HG03060 (cell line): ENCODE data around the gene JAK3.
"Not testable (repeated sequence)": the region's sequence is repeated elsewhere in the genome, so short reads cannot be mapped to it uniquely, and the experiment has no call there.

Source experiments
- ATAC-seq: cut with Tn5 transposase; IDR thresholded peaks from one replicate; pipeline ENCODE4 v1.9.1; 2021; ENCODE audit warnings: low read depth, moderate number of reproducible peaks; ENCODE audit not compliant: unreplicated experiment

Gene JAK3

DNA sequence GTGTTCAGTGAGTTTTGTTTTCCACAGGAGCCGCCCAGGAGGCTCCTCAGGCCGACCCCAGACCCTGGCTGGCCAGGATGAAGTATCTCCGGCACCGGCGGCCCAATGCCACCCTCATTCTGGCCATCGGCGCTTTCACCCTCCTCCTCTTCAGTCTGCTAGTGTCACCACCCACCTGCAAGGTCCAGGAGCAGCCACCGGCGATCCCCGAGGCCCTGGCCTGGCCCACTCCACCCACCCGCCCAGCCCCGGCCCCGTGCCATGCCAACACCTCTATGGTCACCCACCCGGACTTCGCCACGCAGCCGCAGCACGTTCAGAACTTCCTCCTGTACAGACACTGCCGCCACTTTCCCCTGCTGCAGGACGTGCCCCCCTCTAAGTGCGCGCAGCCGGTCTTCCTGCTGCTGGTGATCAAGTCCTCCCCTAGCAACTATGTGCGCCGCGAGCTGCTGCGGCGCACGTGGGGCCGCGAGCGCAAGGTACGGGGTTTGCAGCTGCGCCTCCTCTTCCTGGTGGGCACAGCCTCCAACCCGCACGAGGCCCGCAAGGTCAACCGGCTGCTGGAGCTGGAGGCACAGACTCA is 40.0 kb downstream of the JAK3 start:
- no peak for ATAC-seq

DNA sequence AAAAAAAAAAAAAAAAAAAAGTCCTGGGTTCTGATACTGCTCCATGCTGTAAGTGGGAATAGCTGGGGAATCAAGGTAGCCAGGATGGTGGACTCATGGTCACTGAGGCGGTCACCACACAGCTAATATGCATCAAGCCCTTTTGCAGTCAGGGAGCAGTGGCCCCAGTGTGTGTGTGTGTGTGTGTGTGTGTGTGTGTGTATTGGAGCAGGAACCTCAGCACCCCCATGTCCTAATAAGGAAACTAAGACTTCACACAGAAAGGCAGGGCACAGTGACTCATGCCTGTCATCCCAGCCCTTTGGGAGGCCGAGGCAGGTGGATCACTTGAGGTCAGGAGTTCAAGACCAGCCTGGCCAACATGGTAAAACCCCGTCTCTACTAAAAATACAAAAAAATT is 40.8 kb downstream of the JAK3 start:
- no peak for ATAC-seq

GRCh38 chr19:17805427-17805826 is 42.4 kb downstream of the JAK3 start:
- ATAC-seq = no peak

DNA sequence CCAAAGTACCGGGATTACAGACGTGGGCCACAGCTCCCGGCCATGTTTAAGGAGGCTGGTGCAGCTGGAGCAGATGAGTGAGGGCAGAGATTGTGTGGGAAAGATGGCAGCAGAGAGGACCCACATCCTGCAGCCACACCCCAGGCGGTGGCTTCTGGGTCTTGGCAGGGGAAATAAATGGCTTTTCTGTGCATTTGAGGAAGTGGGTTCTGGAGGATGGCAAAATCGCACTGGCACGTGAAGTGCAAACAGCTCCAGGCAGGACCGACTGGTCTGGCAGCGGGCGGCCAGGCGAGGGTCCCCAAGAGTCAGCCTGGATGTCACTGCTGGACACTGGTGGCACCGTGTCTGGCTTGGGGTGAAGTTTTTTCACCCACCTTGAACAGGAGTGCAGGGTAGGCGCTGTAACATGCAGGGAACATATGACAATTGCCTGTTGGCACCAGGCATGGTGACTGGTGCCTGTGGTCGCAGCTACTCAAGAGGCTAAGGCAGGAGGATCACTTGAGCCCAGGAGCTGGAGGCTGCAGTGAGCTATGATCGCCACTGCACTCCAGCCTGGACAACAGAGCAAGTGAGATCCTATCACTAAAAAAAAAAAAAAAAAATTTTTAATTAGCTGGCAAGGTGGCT is 44.4 kb downstream of the JAK3 start:
- ATAC-seq = no peak

DNA sequence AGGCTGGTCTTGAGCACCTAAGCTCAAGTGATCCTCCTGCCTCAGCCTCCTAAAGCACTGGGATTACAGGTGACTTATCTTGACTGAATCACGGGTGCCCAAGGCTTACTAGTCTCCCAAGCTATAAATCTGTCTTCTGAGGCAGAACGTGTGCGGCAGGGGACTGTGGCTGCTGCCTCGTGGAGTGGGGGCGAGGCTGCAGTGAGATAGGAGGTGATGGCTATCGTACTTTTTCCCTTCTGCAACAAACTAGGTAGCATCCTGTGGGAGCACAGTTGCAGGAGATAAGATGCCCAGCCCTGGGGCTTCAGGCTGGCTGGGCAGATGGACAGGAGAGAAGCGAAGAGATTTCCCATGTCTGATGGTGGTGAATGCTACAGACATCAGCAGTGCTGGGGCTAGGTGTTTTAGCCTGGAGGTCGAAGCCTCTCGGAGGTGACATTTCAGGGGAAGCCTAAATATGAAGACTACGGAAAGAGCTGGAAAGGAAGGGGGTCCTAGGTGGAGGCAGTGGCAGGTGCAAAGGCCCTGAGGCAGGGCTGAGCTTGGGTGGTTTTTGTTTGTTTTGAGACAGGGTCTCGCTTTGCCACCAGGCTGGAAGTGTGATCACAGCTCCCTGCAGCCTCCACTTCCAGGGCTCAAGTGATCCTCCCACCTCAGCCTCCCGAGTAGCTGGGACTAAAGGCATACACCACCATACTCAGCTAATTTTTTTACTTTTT is 45.5 kb downstream of the JAK3 start:
- no peak for ATAC-seq

DNA sequence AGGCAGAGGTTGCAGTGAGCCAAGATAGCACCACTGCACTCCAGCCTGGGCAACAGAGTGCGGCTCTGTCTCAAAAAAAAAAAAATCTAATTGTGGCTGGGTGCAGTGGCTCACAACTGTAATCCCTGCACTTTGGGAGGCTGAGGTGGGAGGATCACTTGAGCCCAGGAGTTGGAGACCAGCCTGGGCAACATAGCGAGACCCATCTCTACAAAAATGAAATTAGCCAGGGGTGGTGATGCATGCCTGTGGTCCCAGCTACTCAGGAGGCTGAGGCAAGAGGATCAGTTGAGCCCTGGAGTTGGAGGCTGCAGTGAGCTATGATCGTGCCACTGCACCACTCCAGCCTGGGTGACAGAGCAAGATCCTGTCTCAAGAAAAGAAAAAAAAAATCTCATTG is 49.2 kb downstream of the JAK3 start:
- not testable (repeated sequence) for ATAC-seq

DNA sequence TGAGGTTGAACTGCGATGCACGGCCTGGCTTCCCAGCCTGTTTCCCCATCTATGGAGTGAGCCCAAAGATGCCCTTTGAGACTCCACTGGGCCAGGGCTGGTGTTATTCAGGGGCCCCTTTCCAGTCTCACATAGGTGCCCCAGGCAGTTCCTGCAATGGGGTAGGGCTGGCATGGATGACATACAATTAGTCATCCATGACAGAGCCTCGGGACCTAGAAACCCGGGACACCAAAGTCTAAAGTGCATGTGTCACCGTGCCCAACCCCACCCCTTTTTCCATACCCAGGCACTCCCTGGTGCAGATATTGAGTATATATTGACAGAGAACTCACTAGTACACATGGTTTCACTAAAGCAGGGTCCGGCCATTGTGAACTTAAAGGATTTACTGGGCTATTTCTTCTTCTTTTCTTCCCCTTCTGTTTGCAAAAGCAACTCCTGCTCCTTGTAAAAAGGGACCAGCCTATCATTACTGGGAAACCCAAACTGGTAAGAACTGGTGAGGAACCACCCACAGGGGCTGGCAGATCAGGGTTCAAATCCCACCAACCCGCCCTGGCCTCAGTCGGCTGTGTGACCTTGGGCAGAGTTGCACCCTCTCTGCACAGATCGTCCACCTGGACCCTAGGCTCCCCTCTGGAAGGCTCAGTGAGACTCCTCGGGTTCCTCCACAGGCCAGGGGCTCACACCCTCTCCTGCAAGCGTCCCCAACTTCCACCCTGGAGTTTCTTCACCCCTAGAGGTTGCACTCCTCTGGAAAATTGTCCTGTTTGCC is 50.2 kb downstream of the JAK3 start:
- no peak for ATAC-seq

DNA sequence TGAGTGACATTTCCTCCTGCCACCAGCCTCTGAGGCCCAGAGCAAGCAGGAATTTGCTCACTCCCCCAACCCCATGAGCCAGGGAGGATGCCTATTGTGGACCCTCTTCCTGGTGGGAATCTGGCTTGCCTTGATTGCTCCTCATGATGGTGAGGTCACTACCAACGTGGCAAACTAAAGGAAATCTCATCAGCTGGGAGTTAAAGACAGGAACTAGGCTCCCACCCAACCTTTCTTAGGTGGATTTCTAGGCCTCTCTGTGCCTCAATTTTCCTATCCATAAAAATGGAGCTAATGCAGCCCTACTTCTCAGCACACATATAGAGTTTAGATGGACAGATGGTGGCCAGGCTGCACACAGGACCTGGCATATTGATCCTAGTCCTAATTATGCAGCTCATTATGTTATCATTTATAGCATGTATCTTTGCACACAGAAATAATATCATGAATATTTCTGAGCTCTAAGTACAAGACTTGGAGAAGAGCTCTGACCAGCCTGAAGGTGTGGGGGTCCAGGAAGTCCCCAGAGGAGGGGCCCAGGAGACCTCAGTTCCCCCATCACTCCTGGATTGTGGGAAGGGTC is 50.9 kb downstream of the JAK3 start:
- ATAC-seq = no peak

- no peak for ATAC-seq
Measured at GRCh38 chr19:17796013-17796837, 51.6 kb downstream of the JAK3 start.

DNA sequence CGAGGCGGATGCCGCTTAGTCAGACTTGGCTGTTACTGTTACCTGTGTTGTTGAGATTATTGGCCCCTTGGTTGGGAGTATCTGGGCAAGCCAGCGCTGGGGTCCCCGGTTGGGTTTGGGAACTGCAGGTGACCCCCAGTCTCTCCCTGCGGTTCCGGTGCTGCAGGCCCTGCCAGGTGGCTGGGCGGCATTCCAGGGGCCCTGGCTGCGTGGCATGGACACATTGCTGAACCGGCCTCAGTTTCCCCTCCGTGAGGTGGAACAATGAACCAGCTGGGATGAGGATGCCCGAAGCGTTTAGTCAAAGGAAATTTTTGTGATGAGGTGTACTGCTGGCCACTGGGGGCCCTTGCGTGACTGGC is 52.3 kb downstream of the JAK3 start:
- no peak for ATAC-seq

- ATAC-seq = no peak
Measured at GRCh38 chr19:17794731-17795494, 52.9 kb downstream of the JAK3 start, which contains the start of gene B3GNT3. Gene B3GNT3 (plus strand): TSS chr19:17795138. CDS start chr19:17807808, 12,670 bp downstream.

- no peak for ATAC-seq
Measured at GRCh38 chr19:17794412-17794730, 53.4 kb downstream of the JAK3 start.

DNA sequence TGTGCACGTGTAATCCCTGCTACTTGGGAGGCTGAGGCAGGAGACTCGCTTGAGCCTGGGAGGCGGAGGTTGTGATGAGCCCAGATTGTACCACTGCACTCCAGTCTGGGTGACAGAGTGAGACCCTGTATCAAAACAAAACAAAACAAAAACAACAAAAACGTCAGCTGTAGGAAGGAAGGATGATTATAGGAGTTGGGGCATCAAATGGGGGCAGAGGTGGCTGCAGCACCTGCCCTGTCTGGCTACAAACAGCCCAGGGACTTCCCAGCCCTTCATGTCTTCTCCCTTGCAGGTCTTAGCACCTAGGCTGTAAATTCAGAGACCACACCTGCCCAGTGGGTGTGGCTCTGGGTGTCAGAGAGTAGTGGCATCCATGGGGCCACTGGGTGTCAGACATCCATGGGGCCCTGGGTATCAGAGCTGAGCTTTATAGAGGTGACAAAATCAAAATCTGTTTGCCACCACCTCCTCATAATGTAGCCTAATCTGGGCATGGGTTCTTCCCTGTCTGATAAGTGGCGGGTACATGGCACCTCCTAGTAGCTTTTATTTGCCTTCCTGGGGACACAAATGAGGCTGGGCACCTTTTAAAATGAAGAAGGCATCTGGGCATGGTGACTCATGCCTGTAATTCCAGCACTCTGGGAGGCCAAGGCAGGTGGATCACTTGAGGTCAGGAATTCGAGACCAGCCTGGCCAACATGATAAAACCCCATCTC is 57.6 kb downstream of the JAK3 start:
- no peak for ATAC-seq

- ATAC-seq = no peak
Measured at GRCh38 chr19:17788632-17789031, 59.1 kb downstream of the JAK3 start.

DNA sequence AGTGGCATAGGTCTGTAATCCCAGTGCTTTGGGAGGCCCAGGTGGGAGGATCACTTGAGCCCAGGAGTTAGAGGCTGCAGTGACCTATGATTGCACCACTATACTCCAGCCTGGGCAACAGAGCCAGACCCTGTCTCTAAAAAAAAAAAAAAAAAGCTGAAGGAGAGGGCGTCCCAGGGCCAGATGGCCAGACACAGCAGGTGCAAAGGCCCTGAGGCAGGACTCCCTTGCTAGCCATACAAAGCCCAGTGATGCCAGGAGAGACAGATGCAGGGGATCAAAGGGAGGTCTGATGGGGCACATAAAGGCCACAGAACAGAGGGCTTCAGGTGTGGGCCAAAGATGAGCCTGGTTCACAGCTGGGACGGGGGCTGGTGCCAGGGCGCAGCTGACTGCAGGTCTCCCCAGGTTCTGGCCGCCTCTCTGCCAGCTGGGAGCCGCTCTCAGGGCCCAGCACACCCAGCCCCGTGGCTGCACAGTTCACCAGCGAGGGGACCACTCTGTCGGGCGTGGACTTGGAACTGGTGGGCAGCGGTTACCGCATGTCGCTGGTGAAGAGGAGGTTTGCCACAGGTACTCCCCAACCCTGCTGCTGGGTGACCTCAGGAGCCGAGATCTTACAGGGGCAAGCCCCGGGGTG is 60.4 kb downstream of the JAK3 start:
- no peak for ATAC-seq

GRCh38 chr19:17784201-17785008 is 63.4 kb downstream of the JAK3 start:
- no peak for ATAC-seq

- not testable (repeated sequence) for ATAC-seq
Measured at GRCh38 chr19:17783721-17784120, 64.1 kb downstream of the JAK3 start.
